SK-N-SH treated with all-trans-retinoic acid at 6 μM for 48 hours (cell line): ENCODE results near the gene ABLIM1.

Experiments
- CSRNP3 ChIP-seq: fragments of 250-450 bp; sonication (Bioruptor Pico); IDR thresholded peaks from 2 replicates; pipeline ENCODE4 v1.5.1; 2021; ENCODE audit warnings: mild to moderate bottlenecking, moderate library complexity
- ISL1 ChIP-seq: fragments of 250-450 bp; sonication (Bioruptor Pico); IDR thresholded peaks from 2 replicates; pipeline ENCODE4 v2.1.2; 2022; ENCODE audit warnings: mild to moderate bottlenecking, moderate library complexity
- PATZ1 ChIP-seq: fragments of 250-450 bp; sonication (Bioruptor Pico); IDR thresholded peaks from 2 replicates; pipeline ENCODE4 v1.8.0; 2020; ENCODE audit warnings: mild to moderate bottlenecking, moderate library complexity, borderline replicate concordance
- PPARA ChIP-seq: fragments of 250-450 bp; sonication (Bioruptor Pico); IDR thresholded peaks from 2 replicates; pipeline ENCODE4 v1.5.0; 2020; ENCODE audit warnings: mild to moderate bottlenecking, borderline replicate concordance
- RARB ChIP-seq: fragments of 250-450 bp; sonication (Bioruptor Pico); IDR thresholded peaks from 2 replicates; pipeline ENCODE4 v1.8.0; 2021; ENCODE audit warnings: mild to moderate bottlenecking, moderate library complexity
- TSHZ2 ChIP-seq: fragments of 250-450 bp; sonication (Bioruptor Pico); IDR thresholded peaks from 2 replicates; pipeline ENCODE4 v1.5.0; 2020; ENCODE audit warnings: mild to moderate bottlenecking, moderate library complexity

- TF ChIP-seq RARB (CRISPR knock-in tag) = no peak
- TF ChIP-seq CSRNP3 (CRISPR knock-in tag) = no peak
- TF ChIP-seq PPARA (CRISPR knock-in tag) = no peak
- no peak for TF ChIP-seq ISL1 (CRISPR knock-in tag)
- no peak for TF ChIP-seq PATZ1 (CRISPR knock-in tag)
- no peak for TF ChIP-seq TSHZ2 (CRISPR knock-in tag)
Measured at GRCh38 chr10:114392112-114392835, 265.8 kb downstream of the ABLIM1 start.
